Adrenal gland (tissue), 12 donors: ENCODE data around the gene ZNF615. TPM values are rescaled to one million over a fixed set of nuclear protein-coding genes. Genes with fewer than 3 reads are reported as not detected.
A peak's percentile ranks its signal among the peaks of the same experiment; 100 is the strongest.
"Not testable (repeated sequence)": the region's sequence is repeated elsewhere in the genome, so short reads cannot be mapped to it uniquely, and the experiment has no call there.

Source experiments
- DNase-seq, 7 donors: peaks; one replicate each; pipeline ENCODE4 v3.0.0-alpha.2; 2019 to 2020
- H3K27ac ChIP-seq, 5 donors: fragments of 200-600 bp; sonication (generic) in 4 of 5; 1 replicate in 3 of 5; 2 replicates in 2 of 5; pipeline versions ENCODE4 v1.5.1 to v1.8.0; 2016 to 2020; ENCODE audit warnings: mild to moderate bottlenecking in 1 of 5
- H3K27me3 ChIP-seq: fragments of 200-600 bp; 2 replicates; pipeline ENCODE4 v1.8.0; 2021
- H3K36me3 ChIP-seq, 2 donors: fragments of 200-600 bp; replicated peaks in 1 of 2; 1 replicate in 1 of 2; 2 replicates in 1 of 2; pipeline versions ENCODE4 v1.5.1 to v1.8.0; 2018 to 2022
- H3K4me1 ChIP-seq, 2 donors: fragments of 200-600 bp; replicated peaks in 1 of 2; 1 replicate in 1 of 2; 2 replicates in 1 of 2; pipeline versions ENCODE4 v1.5.1 to v1.8.0; 2018 to 2021
- H3K4me3 ChIP-seq, 4 donors: fragments of 200-600 bp; sonication (generic) in 3 of 4; one replicate each; pipeline ENCODE4 v1.5.1; 2016 to 2018
- H3K9me3 ChIP-seq, 3 donors: fragments of 200-600 bp; sonication (generic) in 1 of 3; replicated peaks in 1 of 3; 1 replicate in 2 of 3; 2 replicates in 1 of 3; pipeline versions ENCODE4 v1.5.1 to v1.8.0; 2016 to 2021
- POLR2A ChIP-seq, 2 donors: fragments of 450-650 bp; IDR thresholded peaks; one replicate each; pipeline ENCODE4 v1.6.1; 2017; ENCODE audit warnings: antibody characterized with exemption in 2 of 2, mild to moderate bottlenecking in 2 of 2, moderate library complexity in 1 of 2
- WGBS, 4 donors: extraction: QIAGEN DNeasy Blood & Tissue Kit in 2 of 4; methylation state at CpG; one replicate each; pipeline versions ENCODE4 v1.1.5 to v1.1.7; 2013 to 2017; 5-methylcytosine and 5-hydroxymethylcytosine counted together
- intact Hi-C, 2 donors: fragments of 100-400 bp; cut with DNase I; formaldehyde crosslinking; loops; one replicate each; pipeline versions ENCODE4 v1.14.1 to v1.15.0; 2022 to 2023
- polyA plus RNA-seq, 3 donors: library from polyadenylated mRNA; stranded (reverse); fragments of 200-250 nt in 2 of 3; fragments of 350-450 nt in 1 of 3; fragmentation: Illumina TruSeq in 1 of 3; extraction: RNeasy Lipid Tissue Mini Kit (QIAGEN cat#74804) in 1 of 3; gene quantifications; one replicate each; pipeline ENCODE4 v1.2.3, GENCODE V29; 2013 to 2014
- total RNA-seq, 9 donors: library from RNA; depleted of rRNA in 4 of 9; stranded (reverse); fragments of >200 nt in 4 of 9; fragments of 120-200 nt in 1 of 9; fragmentation: NEBNext Ultra II Directional in 1 of 9; extraction: Animal tissue kit (Norgen Biotek cat#: 25700) in 1 of 9; gene quantifications; one replicate each; pipeline versions ENCODE4 v1.1.0 to v1.2.4, GENCODE V29; 2013 to 2023
- TF ChIP-seq, protein P1 (sequence below), 6 experiments: fragments of 450-650 bp in 4 of 6; fragments of 200-600 bp in 2 of 6; sonication (generic) in 1 of 6; IDR thresholded peaks; 1 replicate in 5 of 6; 2 replicates in 1 of 6; pipeline versions ENCODE4 v1.5.1 to v1.8.0; 2016 to 2021; ENCODE audit warnings: antibody characterized with exemption in 6 of 6, mild to moderate bottlenecking in 2 of 6, moderate library complexity in 1 of 6
- donor health status: healthy with polysubstance abuse.
- donor health status: Bipolar disorder and iron deficiency.
- donor health status: DM: yes; HTN: yes; CAD: no.
- donor health status: DM: no; HTN: no; CAD: no.
- donor health status: DM: no; HTN: no; CAD: no.
- donor health status: DM: yes; HTN: yes; CAD: no.

Gene ZNF615
- total and polyA plus RNA-seq, 12 donors = 6.3 to 30.7 (median 10.8) TPM

DNA sequence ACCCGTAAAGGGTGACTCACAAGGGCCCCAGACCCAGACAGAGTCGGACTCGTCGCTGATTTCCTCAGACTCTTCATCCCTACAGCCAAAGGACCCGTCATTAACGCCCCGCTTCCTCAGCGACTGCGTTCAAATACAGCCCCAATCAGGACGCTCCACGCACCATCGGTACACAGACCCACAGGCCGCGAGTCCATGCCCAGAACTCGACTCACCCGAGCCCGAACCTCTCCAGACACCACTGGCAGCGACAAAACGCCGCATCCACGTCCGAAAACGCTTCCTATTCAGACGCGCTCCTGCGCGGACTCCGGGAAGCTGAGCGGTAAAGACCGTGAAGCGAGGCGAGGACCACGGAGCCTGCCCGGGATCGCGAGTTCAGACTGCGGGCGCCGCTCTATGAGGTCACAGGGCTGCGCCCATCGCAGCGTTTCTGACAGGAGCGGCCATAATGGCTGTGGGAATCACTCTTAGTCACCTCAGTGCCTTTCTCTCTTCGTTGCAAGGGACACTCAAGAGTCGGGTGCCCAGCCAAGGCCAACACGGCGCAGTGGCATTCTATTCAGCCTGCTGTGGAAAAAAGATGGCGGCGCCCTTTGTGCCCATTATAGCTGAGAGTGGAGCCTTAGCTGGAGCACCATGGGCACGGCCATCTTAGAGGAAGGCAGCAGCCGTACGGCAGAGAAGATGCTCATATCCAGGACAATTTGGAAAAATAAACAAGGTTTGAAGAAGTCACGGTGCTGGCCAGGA is 20.2 kb upstream of the ZNF615 start, which contains the start of gene ZNF614:
ZNF614 (minus strand) TSS at position 353 of the 753 bp plus-strand sequence. CDS start 2,634 bp downstream, outside the sequence.
- TF ChIP-seq, protein P1, sequence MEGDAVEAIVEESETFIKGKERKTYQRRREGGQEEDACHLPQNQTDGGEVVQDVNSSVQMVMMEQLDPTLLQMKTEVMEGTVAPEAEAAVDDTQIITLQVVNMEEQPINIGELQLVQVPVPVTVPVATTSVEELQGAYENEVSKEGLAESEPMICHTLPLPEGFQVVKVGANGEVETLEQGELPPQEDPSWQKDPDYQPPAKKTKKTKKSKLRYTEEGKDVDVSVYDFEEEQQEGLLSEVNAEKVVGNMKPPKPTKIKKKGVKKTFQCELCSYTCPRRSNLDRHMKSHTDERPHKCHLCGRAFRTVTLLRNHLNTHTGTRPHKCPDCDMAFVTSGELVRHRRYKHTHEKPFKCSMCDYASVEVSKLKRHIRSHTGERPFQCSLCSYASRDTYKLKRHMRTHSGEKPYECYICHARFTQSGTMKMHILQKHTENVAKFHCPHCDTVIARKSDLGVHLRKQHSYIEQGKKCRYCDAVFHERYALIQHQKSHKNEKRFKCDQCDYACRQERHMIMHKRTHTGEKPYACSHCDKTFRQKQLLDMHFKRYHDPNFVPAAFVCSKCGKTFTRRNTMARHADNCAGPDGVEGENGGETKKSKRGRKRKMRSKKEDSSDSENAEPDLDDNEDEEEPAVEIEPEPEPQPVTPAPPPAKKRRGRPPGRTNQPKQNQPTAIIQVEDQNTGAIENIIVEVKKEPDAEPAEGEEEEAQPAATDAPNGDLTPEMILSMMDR (IDR thresholded peaks at IDR 0.05) = no peak
- TF ChIP-seq POLR2A (IDR thresholded peaks at IDR 0.05) = peak; percentile 69 to 77
- Histone ChIP-seq H3K4me1 (peaks cover 0 to 15% of the 10 kb centered on the region in 2 donors), H3K36me3 (peaks cover 0 to 24% of the 10 kb centered on the region in 2 donors), H3K27ac (peak within 1 kb of the TSS; percentile 88 to 96 (median 93)), H3K9me3 (peaks cover 0 to 30% (median 6%) of the 10 kb centered on the region in 3 donors), H3K4me3 (peak within 1 kb of the TSS; percentile 58 to 93 (median 70)), H3K27me3 (no peaks in the 10 kb centered on the region)
- intact Hi-C loops = no loop called here
- DNase-seq = peak; percentile 88 to 96 (median 90)
- 0% methylated on average over 27 to 53 of the region's 53 CpGs for WGBS, 4 donors

DNA sequence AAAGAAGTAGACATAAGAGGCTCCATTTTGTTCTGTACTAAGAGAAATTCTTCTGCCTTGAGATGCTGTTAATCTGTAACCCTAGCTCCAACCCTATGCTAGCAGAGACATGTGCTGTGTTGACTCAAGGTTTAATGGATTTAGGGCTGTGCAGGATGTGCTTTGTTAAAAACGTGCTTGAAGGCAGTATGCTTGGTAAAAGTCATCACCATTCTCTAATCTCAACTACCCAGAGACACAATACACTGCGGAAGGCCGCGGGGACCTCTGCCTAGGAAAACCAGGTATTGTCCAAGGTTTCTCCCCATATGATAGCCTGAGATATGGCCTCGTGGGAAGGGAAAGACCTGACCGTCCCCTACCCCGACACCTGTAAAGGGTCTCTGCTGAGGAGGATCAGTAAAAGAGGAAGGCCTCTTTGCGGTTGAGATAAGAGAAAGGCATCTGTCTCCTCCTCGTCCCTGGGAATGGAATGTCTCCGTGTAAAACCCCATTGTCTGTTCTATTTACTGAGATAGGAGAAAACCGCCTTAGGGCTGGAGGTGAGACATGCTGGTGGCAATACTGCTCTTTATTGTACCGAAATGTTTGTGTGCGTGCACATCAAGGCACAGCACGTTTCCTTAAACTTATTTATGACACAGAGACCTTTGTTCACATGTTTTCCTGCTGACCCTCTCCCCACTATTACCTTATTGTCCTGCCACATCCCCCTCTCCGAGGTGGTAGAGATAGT is 18.4 kb upstream of the ZNF615 start:
- Histone ChIP-seq H3K36me3 (peaks cover 0 to 25% of the 10 kb centered on the region in 2 donors), H3K4me1 (peaks cover 0 to 15% of the 10 kb centered on the region in 2 donors), H3K9me3 (peaks cover 0 to 17% (median 5%) of the 10 kb centered on the region in 3 donors)
- H3K4me3 ChIP-seq, DNase-seq, H3K27ac ChIP-seq, H3K27me3 ChIP-seq, intact Hi-C loops: not testable (repeated sequence)
- 92 to 96% (median 93%) methylated on average over 15 of the region's 15 CpGs for WGBS, 4 donors

DNA sequence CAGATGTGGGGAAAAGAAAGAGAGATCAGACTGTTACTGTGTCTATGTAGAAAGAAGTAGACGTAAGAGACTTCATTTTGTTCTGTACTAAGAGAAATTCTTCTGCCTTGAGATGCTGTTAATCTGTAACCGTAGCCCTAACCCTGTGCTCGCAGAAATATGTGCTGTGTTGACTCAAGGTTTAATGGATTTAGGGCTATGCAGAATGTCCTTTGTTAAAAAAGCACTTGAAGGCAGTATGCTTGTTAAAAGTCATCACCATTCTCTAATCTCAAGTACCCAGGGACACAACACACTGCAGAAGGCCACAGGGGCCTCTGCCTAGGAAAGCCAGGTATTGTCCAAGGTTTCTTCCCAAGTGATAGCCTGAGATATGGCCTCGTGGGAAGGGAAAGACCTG is 16.5 kb upstream of the ZNF615 start:
- H3K27me3 ChIP-seq, H3K4me3 ChIP-seq, intact Hi-C loops, H3K9me3 ChIP-seq, H3K27ac ChIP-seq, DNase-seq: not testable (repeated sequence)
- peaks cover 0 to 30% of the 10 kb centered on the region in 2 donors for H3K36me3 ChIP-seq
- peaks cover 0 to 15% of the 10 kb centered on the region in 2 donors for H3K4me1 ChIP-seq
- WGBS, 4 donors = 91 to 97% (median 93%) methylated on average over 4 of the region's 4 CpGs

DNA sequence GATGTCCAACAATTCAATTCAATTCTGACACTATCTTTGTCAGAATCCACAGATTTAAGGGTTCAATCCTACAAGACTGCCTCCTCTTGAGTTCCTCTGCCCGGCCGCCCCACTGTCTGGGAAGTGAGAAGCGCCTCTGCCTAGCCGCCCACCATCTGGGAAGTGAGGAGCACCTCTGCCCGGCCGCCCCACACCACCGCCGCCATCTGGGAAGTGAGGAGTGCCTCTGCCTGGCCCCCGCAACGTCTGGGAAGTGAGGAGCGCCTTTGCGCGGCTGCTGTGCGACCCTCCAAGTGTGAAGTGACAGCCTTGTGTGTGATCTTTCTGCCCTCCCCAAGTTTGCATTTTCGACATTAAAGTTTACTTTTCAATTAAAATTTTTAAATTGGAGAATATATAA is 14.2 kb upstream of the ZNF615 start:
- Histone ChIP-seq H3K4me1 (peaks cover 0 to 6% of the 10 kb centered on the region in 2 donors), H3K9me3 (peaks cover 0 to 21% (median 5%) of the 10 kb centered on the region in 3 donors), H3K36me3 (peaks cover 0 to 44% of the 10 kb centered on the region in 2 donors), H3K27ac (no peak overlapping the region), H3K27me3 (no peaks in the 10 kb centered on the region), H3K4me3 (no peak overlapping the region)
- no peak for TF ChIP-seq POLR2A (IDR thresholded peaks at IDR 0.05)
- TF ChIP-seq, protein P1 (IDR thresholded peaks at IDR 0.05) = no peak
- intact Hi-C loops = no loop called here
- 92 to 98% (median 96%) methylated on average over 15 of the region's 15 CpGs for WGBS, 4 donors
- no peak for DNase-seq

DNA sequence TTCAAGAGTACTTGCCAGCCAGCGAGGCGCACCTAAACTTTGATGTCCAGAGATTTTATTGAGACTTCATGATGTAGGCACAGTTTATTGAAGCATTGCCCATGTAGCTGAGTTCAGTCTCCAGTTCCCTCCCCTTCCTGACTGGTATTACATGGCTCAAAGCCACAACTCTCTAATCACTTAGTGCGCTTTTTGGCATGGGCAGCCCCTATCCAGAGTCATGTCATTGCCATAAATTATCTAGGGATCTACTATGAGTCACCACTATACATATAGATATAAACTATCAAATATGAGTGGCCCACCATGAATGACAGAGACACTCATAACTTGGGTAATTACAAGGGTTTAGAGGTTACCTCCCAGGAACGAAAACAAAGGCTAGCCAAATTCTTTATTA is 12.5 kb upstream of the ZNF615 start:
- Histone ChIP-seq H3K27me3 (no peaks in the 10 kb centered on the region), H3K36me3 (peaks cover 0 to 57% of the 10 kb centered on the region in 2 donors), H3K27ac (no peak overlapping the region), H3K4me3 (no peak overlapping the region), H3K4me1 (no peaks in the 10 kb centered on the region), H3K9me3 (peaks cover 0 to 33% (median 5%) of the 10 kb centered on the region in 3 donors)
- DNase-seq = no peak
- 96 to 100% (median 98%) methylated on average over 4 of the region's 4 CpGs for WGBS, 4 donors
- intact Hi-C loops = no loop called here
- TF ChIP-seq POLR2A (IDR thresholded peaks at IDR 0.05) = no peak
- TF ChIP-seq, protein P1 (IDR thresholded peaks at IDR 0.05) = no peak
